PFSK-1 (cell line): ENCODE results near the gene KLK6.

Source experiments
- FOXP2 ChIP-seq: optimal IDR thresholded peaks from 2 replicates; pipeline ENCODE3; 2011; ENCODE audit warnings: borderline replicate concordance, control low read depth, inconsistent platforms; ENCODE audit not compliant: insufficient read depth; ENCODE audit errors: extremely low read length, extremely low read depth
- POLR2AphosphoS5 ChIP-seq: IDR thresholded peaks from 2 replicates; pipeline ENCODE4 v1.6.1; 2012; ENCODE audit warnings: low read depth, mild to moderate bottlenecking, control low read depth, low read length, moderate library complexity
- REST ChIP-seq, 2 experiments: IDR thresholded peaks; 2 replicates each; pipeline versions ENCODE4 v1.6.1 to v1.8.0; 2011 to 2012; ENCODE audit warnings: low read depth in 2 of 2, low read length in 2 of 2, control low read depth in 1 of 2, inconsistent platforms in 1 of 2, mild to moderate bottlenecking in 1 of 2, moderate library complexity in 1 of 2; ENCODE audit not compliant: insufficient read depth in 1 of 2
- SIN3A ChIP-seq: IDR thresholded peaks from 2 replicates; pipeline ENCODE4 v1.6.1; 2012; ENCODE audit warnings: mild to moderate bottlenecking, low read length, moderate library complexity, borderline replicate concordance; ENCODE audit not compliant: insufficient read depth
- TAF1 ChIP-seq: IDR thresholded peaks from 2 replicates; pipeline ENCODE4 v1.6.1; 2012; ENCODE audit warnings: low read length, control low read depth, borderline replicate concordance; ENCODE audit not compliant: insufficient read depth

The KLK6 gene

GRCh38 chr19:50912727-50913716, 56.4 kb downstream of the KLK6 start:
- TF ChIP-seq TAF1 (no peak), REST (IDR thresholded peaks at IDR 0.05; ENCODE audit: insufficient read depth in 1 of 2, low read depth in 2 of 2, low read length in 2 of 2) (no peak), FOXP2 (no peak), SIN3A (no peak), POLR2AphosphoS5 (no peak)

DNA sequence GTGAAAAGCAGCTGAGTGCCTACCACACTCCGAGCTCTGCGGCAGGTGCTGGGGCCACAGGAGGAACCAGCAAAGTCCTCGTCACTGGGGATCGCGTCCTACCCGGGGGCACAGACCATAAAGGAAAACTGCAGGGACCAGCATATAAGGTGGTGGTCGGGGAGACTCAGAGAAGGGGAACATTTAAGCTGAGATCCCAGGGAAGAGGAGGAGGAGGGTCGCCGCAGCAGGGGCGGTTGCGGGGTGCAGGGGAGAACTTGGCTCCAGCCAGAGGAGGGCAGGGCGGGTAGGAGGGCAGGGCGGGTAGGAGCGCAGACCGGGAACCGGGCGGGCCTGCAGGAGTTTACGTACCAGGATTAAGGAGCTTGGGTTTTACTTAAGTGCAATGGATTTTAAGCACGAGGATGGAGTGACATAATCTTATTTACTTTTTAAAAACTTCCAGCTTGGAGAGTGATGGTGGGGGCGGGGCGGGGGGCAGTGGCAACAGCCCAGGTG, 57.2 kb downstream of the KLK6 start:
- TF ChIP-seq REST (IDR thresholded peaks at IDR 0.05; ENCODE audit: insufficient read depth in 1 of 2, low read depth in 2 of 2, low read length in 2 of 2) = no peak
- no peak for TF ChIP-seq SIN3A
- no peak for TF ChIP-seq FOXP2
- TF ChIP-seq POLR2AphosphoS5 = no peak
- no peak for TF ChIP-seq TAF1

- TF ChIP-seq SIN3A (no peak), POLR2AphosphoS5 (no peak), TAF1 (no peak), REST (IDR thresholded peaks at IDR 0.05; ENCODE audit: insufficient read depth in 1 of 2, low read depth in 2 of 2, low read length in 2 of 2) (no peak), FOXP2 (no peak)
Observed at GRCh38 chr19:50911206-50912101, 57.9 kb downstream of the KLK6 start, which contains the start of gene KLK4. KLK4 (minus strand) TSS chr19:50911395; CDS start chr19:50910738, 657 bp downstream.

DNA sequence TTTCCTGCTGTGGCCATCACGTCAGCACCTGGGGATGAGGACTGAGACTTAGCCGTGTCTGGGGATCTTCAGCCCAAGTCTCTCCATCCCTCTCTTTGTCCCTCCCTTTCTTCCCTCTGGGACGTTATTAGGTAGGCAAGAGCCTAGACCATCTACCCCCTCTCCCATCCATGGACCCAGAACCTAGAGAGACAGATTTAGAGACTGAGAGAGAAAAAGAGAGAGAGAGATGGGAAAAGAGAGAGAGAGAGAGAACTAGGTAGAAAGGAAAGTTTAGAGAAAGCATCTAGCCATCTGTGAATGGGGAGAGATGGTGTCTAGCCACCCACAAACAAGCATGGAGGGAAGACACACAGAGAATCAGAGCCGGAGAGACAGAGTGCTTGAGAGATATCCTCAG, 58.7 kb downstream of the KLK6 start:
- TF ChIP-seq SIN3A (no peak), FOXP2 (no peak), POLR2AphosphoS5 (no peak), REST (IDR thresholded peaks at IDR 0.05; ENCODE audit: insufficient read depth in 1 of 2, low read depth in 2 of 2, low read length in 2 of 2) (no peak), TAF1 (no peak)
